CD14-positive monocyte (primary cell): Measurements from ENCODE around the gene NTNG2. TPM values are rescaled to one million over a fixed set of nuclear protein-coding genes. Genes with fewer than 3 reads are reported as not detected.
A peak's percentile ranks its signal among the peaks of the same experiment; 100 is the strongest.

Experiments
- DNase-seq, 3 donors: peaks; one replicate each; pipeline ENCODE4 v3.0.0-alpha.2; 2011 to 2022
- H2AFZ ChIP-seq: 2 replicates; pipeline ENCODE4 v1.6.0; 2012; ENCODE audit warnings: mild to moderate bottlenecking, low read depth, low read length, inconsistent platforms; ENCODE audit not compliant: insufficient read depth, poor library complexity, severe bottlenecking
- H3K27ac ChIP-seq, 2 donors: 1 replicate in 1 of 2; 2 replicates in 1 of 2; pipeline ENCODE4 v1.5.1; 2012 to 2013; ENCODE audit warnings: low read length in 2 of 2, control low read depth in 1 of 2, inconsistent platforms in 1 of 2, low read depth in 1 of 2, mild to moderate bottlenecking in 1 of 2
- H3K27me3 ChIP-seq, 2 donors: one replicate each; pipeline versions ENCODE4 v1.6.0 to v1.6.1; 2011 to 2013; ENCODE audit warnings: low read length in 2 of 2; ENCODE audit not compliant: control insufficient read depth in 2 of 2, insufficient read depth in 2 of 2
- H3K36me3 ChIP-seq, 2 donors: replicated peaks in 1 of 2; 1 replicate in 1 of 2; 2 replicates in 1 of 2; pipeline versions ENCODE4 v1.5.1 to v1.6.1; 2012 to 2013; ENCODE audit warnings: low read length in 2 of 2, control low read depth in 1 of 2, inconsistent platforms in 1 of 2, mild to moderate bottlenecking in 1 of 2; ENCODE audit not compliant: insufficient read depth in 2 of 2, control insufficient read depth in 1 of 2
- H3K4me1 ChIP-seq, 2 donors: 1 replicate in 1 of 2; 2 replicates in 1 of 2; pipeline versions ENCODE4 v1.5.1 to v1.6.1; 2012 to 2013; ENCODE audit warnings: low read length in 2 of 2, control low read depth in 1 of 2, inconsistent platforms in 1 of 2, mild to moderate bottlenecking in 1 of 2, moderate library complexity in 1 of 2; ENCODE audit not compliant: insufficient read depth in 2 of 2, control insufficient read depth in 1 of 2
- H3K4me2 ChIP-seq: replicated peaks from 2 replicates; pipeline ENCODE3; 2012; ENCODE audit warnings: low read length, moderate library complexity, mild to moderate bottlenecking; ENCODE audit not compliant: poor library complexity, severe bottlenecking; ENCODE audit errors: extremely low read depth
- H3K4me3 ChIP-seq, 3 experiments: fragments of 200-600 bp in 1 of 3; sonication (generic) in 1 of 3; replicated peaks in 1 of 3; 1 replicate in 2 of 3; 2 replicates in 1 of 3; pipeline ENCODE4 v1.5.1; 2011 to 2013; ENCODE audit warnings: low read length in 3 of 3, mild to moderate bottlenecking in 3 of 3, control low read depth in 2 of 3, low read depth in 2 of 3, inconsistent platforms in 1 of 3, moderate library complexity in 1 of 3
- H3K79me2 ChIP-seq: 2 replicates; pipeline ENCODE4 v1.6.0; 2012; ENCODE audit warnings: mild to moderate bottlenecking, control low read depth, inconsistent platforms, low read length, moderate library complexity; ENCODE audit not compliant: insufficient read depth
- H3K9ac ChIP-seq: 2 replicates; pipeline ENCODE4 v1.6.0; 2017; ENCODE audit warnings: low read length, mild to moderate bottlenecking; ENCODE audit not compliant: insufficient read depth, poor library complexity, severe bottlenecking
- H3K9me3 ChIP-seq, 2 donors: replicated peaks in 1 of 2; 1 replicate in 1 of 2; 2 replicates in 1 of 2; pipeline versions ENCODE4 v1.5.1 to v1.6.1; 2012 to 2013; ENCODE audit warnings: low read length in 2 of 2, control low read depth in 1 of 2; ENCODE audit not compliant: control insufficient read depth in 1 of 2, insufficient read depth in 1 of 2
- H4K20me1 ChIP-seq: 2 replicates; pipeline ENCODE4 v1.6.0; 2012; ENCODE audit warnings: mild to moderate bottlenecking, low read length, control low read depth, moderate library complexity; ENCODE audit not compliant: insufficient read depth
- H3K27ac Mint-ChIP-seq, 7 donors: one replicate each; pipeline ENCODE4 v1.8.0; 2020; ENCODE audit warnings: mild to moderate bottlenecking in 7 of 7, mixed read lengths in 7 of 7, moderate library complexity in 6 of 7, inconsistent platforms in 2 of 7
- H3K27me3 Mint-ChIP-seq, 3 donors: one replicate each; pipeline ENCODE4 v1.8.0; 2021 to 2022; ENCODE audit warnings: low read depth in 3 of 3, mild to moderate bottlenecking in 3 of 3, mixed read lengths in 3 of 3, moderate library complexity in 3 of 3, inconsistent platforms in 1 of 3
- H3K36me3 Mint-ChIP-seq, 2 donors: one replicate each; pipeline ENCODE4 v1.8.0; 2020; ENCODE audit warnings: mixed read lengths in 2 of 2, inconsistent platforms in 1 of 2, mild to moderate bottlenecking in 1 of 2
- H3K4me1 Mint-ChIP-seq: one replicate; pipeline ENCODE4 v1.8.0; 2020; ENCODE audit warnings: mild to moderate bottlenecking, mixed read lengths
- H3K4me3 Mint-ChIP-seq, 2 donors: one replicate each; pipeline ENCODE4 v1.8.0; 2020; ENCODE audit warnings: mild to moderate bottlenecking in 2 of 2, mixed read lengths in 2 of 2, moderate library complexity in 1 of 2
- H3K9me3 Mint-ChIP-seq, 7 donors: one replicate each; pipeline ENCODE4 v1.8.0; 2020 to 2022; ENCODE audit warnings: mixed read lengths in 7 of 7, mild to moderate bottlenecking in 6 of 7, moderate library complexity in 6 of 7, inconsistent platforms in 2 of 7
- WGBS: methylation state at CpG from one replicate; pipeline ENCODE4 v1.1.5; 2013; ENCODE audit warnings: missing lambda C conversion rate; ENCODE audit not compliant: insufficient coverage; 5-methylcytosine and 5-hydroxymethylcytosine counted together
- intact Hi-C, 2 donors: fragments of 100-400 bp; cut with micrococcal nuclease; formaldehyde crosslinking; loops; one replicate each; pipeline versions ENCODE4 v1.15.0 to v1.15.1; 2023
- polyA plus RNA-seq, 3 donors: library from polyadenylated mRNA; depleted of rRNA in 1 of 3; unstranded in 2 of 3; stranded (reverse) in 1 of 3; fragments of 300-500 nt in 2 of 3; fragments of >200 nt in 1 of 3; fragmentation: Illumina TruSeq in 2 of 3; gene quantifications; 1 replicate in 2 of 3; 2 replicates in 1 of 3; pipeline ENCODE4 v1.2.3, GENCODE V29; 2012 to 2021
- TF ChIP-seq, protein P1 (sequence below): fragments of 200-600 bp; IDR thresholded peaks from one replicate; pipeline ENCODE4 v1.8.0; 2022; ENCODE audit warnings: antibody characterized with exemption, mild to moderate bottlenecking

Gene NTNG2
- polyA plus RNA-seq, 3 donors, result 2.1 to 10.0 (median 5.0) TPM

- H3K9ac ChIP-seq, result no peak overlapping the region
- no peak overlapping the region for H3K4me2 ChIP-seq
- H3K4me1 Mint-ChIP-seq, result peaks cover 9% of the 10 kb centered on the region
- H3K4me1 ChIP-seq, result no peaks in the 10 kb centered on the region
- H3K27ac Mint-ChIP-seq, result peak overlapping the region in 1 of 7 donors; percentile 15
- no peaks in the 10 kb centered on the region for H3K9me3 ChIP-seq
- WGBS, result 76% methylated on average over 7 of the region's 11 CpGs
- H4K20me1 ChIP-seq, result no peaks in the 10 kb centered on the region
- H3K4me3 Mint-ChIP-seq, result no peak overlapping the region
- H3K27ac ChIP-seq, result no peak overlapping the region
- H3K27me3 Mint-ChIP-seq, result peaks cover 20 to 41% (median 36%) of the 10 kb centered on the region in 3 donors
- H3K4me3 ChIP-seq, result no peak overlapping the region
- H3K36me3 Mint-ChIP-seq, result no peaks in the 10 kb centered on the region
- DNase-seq, result no peak
- intact Hi-C loops, result no loop called here
- no peak overlapping the region for H2AFZ ChIP-seq
- TF ChIP-seq, protein P1, sequence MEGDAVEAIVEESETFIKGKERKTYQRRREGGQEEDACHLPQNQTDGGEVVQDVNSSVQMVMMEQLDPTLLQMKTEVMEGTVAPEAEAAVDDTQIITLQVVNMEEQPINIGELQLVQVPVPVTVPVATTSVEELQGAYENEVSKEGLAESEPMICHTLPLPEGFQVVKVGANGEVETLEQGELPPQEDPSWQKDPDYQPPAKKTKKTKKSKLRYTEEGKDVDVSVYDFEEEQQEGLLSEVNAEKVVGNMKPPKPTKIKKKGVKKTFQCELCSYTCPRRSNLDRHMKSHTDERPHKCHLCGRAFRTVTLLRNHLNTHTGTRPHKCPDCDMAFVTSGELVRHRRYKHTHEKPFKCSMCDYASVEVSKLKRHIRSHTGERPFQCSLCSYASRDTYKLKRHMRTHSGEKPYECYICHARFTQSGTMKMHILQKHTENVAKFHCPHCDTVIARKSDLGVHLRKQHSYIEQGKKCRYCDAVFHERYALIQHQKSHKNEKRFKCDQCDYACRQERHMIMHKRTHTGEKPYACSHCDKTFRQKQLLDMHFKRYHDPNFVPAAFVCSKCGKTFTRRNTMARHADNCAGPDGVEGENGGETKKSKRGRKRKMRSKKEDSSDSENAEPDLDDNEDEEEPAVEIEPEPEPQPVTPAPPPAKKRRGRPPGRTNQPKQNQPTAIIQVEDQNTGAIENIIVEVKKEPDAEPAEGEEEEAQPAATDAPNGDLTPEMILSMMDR, result no peak
- H3K36me3 ChIP-seq, result no peaks in the 10 kb centered on the region
- no peaks in the 10 kb centered on the region for H3K9me3 Mint-ChIP-seq
- no peaks in the 10 kb centered on the region for H3K79me2 ChIP-seq
- H3K27me3 ChIP-seq, result peaks cover 0 to 14% of the 10 kb centered on the region in 2 donors
Measured at GRCh38 chr9:132184124-132184523, 22.3 kb downstream of the NTNG2 start.

GRCh38 chr9:132185073-132186009 lies 23.5 kb downstream of the NTNG2 start:
- peak overlapping the region in 1 of 7 donors; percentile 46 for H3K27ac Mint-ChIP-seq
- Histone ChIP-seq H3K27ac (no peak overlapping the region), H3K4me1 (no peaks in the 10 kb centered on the region), H3K79me2 (no peaks in the 10 kb centered on the region), H3K9ac (no peak overlapping the region), H3K27me3 (peaks cover 0 to 14% of the 10 kb centered on the region in 2 donors), H3K36me3 (no peaks in the 10 kb centered on the region), H4K20me1 (no peaks in the 10 kb centered on the region), H3K4me2 (no peak overlapping the region), H3K9me3 (no peaks in the 10 kb centered on the region), H3K4me3 (no peak overlapping the region), H2AFZ (no peak overlapping the region)
- peak overlapping the region in 1 of 2 donors; percentile 67 for H3K4me3 Mint-ChIP-seq
- DNase-seq, result no peak
- 30% methylated on average over 5 of the region's 20 CpGs for WGBS
- H3K4me1 Mint-ChIP-seq, result peaks cover 6% of the 10 kb centered on the region
- H3K9me3 Mint-ChIP-seq, result no peaks in the 10 kb centered on the region
- TF ChIP-seq, protein P1, result no peak
- no peaks in the 10 kb centered on the region for H3K36me3 Mint-ChIP-seq
- peaks cover 17 to 38% (median 31%) of the 10 kb centered on the region in 3 donors for H3K27me3 Mint-ChIP-seq
- intact Hi-C loops, result no loop called here
